Natural killer cell (primary cell): Measurements from ENCODE around the gene NHSL2. TPM values are rescaled to one million over a fixed set of nuclear protein-coding genes. Genes with fewer than 3 reads are reported as not detected.

Experiments used
- ATAC-seq, 3 donors: fragments of 150-1000 bp in 2 of 3; fragments of 200-7000 bp in 1 of 3; cut with Tn5 transposase; 1 replicate in 1 of 3; 2 replicates in 2 of 3; pipeline ENCODE4 v1.10.0; 2021; ENCODE audit warnings: mild to moderate bottlenecking in 2 of 3, moderate library complexity in 2 of 3
- DNase-seq, 2 donors: peaks; one replicate each; pipeline versions ENCODE4 v3.0.0 to v3.0.0-alpha.2; 2013 to 2021; ENCODE audit warnings: mixed read lengths in 1 of 2
- H3K27ac ChIP-seq: one replicate; pipeline ENCODE4 v1.5.1; 2013; ENCODE audit warnings: mild to moderate bottlenecking, low read length
- H3K27me3 ChIP-seq: one replicate; pipeline ENCODE4 v1.6.1; 2013; ENCODE audit warnings: low read length; ENCODE audit not compliant: control insufficient read depth, insufficient read depth
- H3K36me3 ChIP-seq: one replicate; pipeline ENCODE4 v1.6.1; 2013; ENCODE audit warnings: low read length; ENCODE audit not compliant: control insufficient read depth, insufficient read depth
- H3K4me1 ChIP-seq: one replicate; pipeline ENCODE4 v1.6.1; 2013; ENCODE audit warnings: low read length; ENCODE audit not compliant: control insufficient read depth, insufficient read depth
- H3K4me3 ChIP-seq: one replicate; pipeline ENCODE4 v1.5.1; 2013; ENCODE audit warnings: low read length
- H3K9me3 ChIP-seq: one replicate; pipeline ENCODE4 v1.6.1; 2013; ENCODE audit warnings: low read length; ENCODE audit not compliant: control insufficient read depth, insufficient read depth
- H3K27ac Mint-ChIP-seq, 2 donors: one replicate each; pipeline ENCODE4 v1.8.0; 2022; ENCODE audit warnings: mild to moderate bottlenecking in 2 of 2, mixed read lengths in 2 of 2, moderate library complexity in 1 of 2
- H3K27me3 Mint-ChIP-seq, 2 donors: one replicate each; pipeline ENCODE4 v1.8.0; 2022; ENCODE audit warnings: low read depth in 2 of 2, mixed read lengths in 2 of 2
- H3K36me3 Mint-ChIP-seq: one replicate; pipeline ENCODE4 v1.8.0; 2022; ENCODE audit warnings: mixed read lengths
- H3K4me1 Mint-ChIP-seq, 2 donors: one replicate each; pipeline ENCODE4 v1.8.0; 2022; ENCODE audit warnings: mixed read lengths in 2 of 2
- H3K4me3 Mint-ChIP-seq: one replicate; pipeline ENCODE4 v1.8.0; 2022; ENCODE audit warnings: mild to moderate bottlenecking, moderate library complexity, mixed read lengths
- H3K9me3 Mint-ChIP-seq, 2 donors: one replicate each; pipeline ENCODE4 v1.8.0; 2022; ENCODE audit warnings: mixed read lengths in 2 of 2
- WGBS: methylation state at CpG from one replicate; pipeline ENCODE4 v1.1.7; 2013; ENCODE audit warnings: missing lambda C conversion rate; ENCODE audit not compliant: insufficient coverage; 5-methylcytosine and 5-hydroxymethylcytosine counted together
- intact Hi-C: fragments of 100-400 bp; cut with micrococcal nuclease; formaldehyde crosslinking; loops from one replicate; pipeline ENCODE4 v1.14.2; 2022
- total RNA-seq, 4 donors: library from RNA; stranded (reverse); fragments of 120-200 nt in 1 of 4; gene quantifications; one replicate each; pipeline versions ENCODE4 v1.2.3 to v1.2.4, GENCODE V29; 2013 to 2022
- TF ChIP-seq, protein P1 (sequence below): fragments of 200-600 bp; IDR thresholded peaks from one replicate; pipeline ENCODE4 v1.8.0; 2022; ENCODE audit warnings: antibody characterized with exemption

The NHSL2 gene
- total RNA-seq, 3 donors from 2014 or later (not counting 1 experiment from before 2014, with no cell fraction given) = 15.0 to 32.5 (median 30.8) TPM

DNA sequence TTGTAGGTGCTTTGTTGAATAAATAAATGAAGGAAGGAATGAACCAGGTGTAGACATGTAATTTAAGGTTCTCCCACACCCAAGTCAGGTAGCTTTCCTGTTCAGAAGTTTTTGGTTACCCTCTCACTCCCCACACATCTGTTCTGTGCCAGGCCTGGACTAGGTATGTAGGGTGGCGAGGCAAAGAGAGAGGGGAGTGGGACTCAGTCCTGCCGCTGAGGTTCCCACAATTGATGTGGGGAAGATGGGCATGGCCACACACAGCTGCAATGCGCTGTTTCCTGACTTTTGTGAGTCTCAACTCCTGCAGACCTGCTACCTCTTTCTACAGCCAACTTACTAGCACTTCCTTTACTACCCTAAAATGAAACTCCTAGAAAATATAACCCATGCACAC, 132.2 kb downstream of the NHSL2 start:
- intact Hi-C loops = no loop called here
- peaks cover 3 to 39% of the 10 kb centered on the region in 2 donors for H3K27me3 Mint-ChIP-seq
- no peaks in the 10 kb centered on the region for H3K9me3 Mint-ChIP-seq
- no peak overlapping the region for H3K4me3 Mint-ChIP-seq
- 11% methylated on average over 1 of the region's 3 CpGs for WGBS
- Histone ChIP-seq H3K4me3 (no peak overlapping the region), H3K4me1 (peaks cover 19% of the 10 kb centered on the region), H3K27ac (no peak overlapping the region), H3K27me3 (no peaks in the 10 kb centered on the region), H3K36me3 (no peaks in the 10 kb centered on the region), H3K9me3 (no peaks in the 10 kb centered on the region)
- DNase-seq = peak in 1 of 2 donors; percentile 2
- peaks cover 10 to 17% of the 10 kb centered on the region in 2 donors for H3K4me1 Mint-ChIP-seq
- no peak for ATAC-seq
- TF ChIP-seq, protein P1, sequence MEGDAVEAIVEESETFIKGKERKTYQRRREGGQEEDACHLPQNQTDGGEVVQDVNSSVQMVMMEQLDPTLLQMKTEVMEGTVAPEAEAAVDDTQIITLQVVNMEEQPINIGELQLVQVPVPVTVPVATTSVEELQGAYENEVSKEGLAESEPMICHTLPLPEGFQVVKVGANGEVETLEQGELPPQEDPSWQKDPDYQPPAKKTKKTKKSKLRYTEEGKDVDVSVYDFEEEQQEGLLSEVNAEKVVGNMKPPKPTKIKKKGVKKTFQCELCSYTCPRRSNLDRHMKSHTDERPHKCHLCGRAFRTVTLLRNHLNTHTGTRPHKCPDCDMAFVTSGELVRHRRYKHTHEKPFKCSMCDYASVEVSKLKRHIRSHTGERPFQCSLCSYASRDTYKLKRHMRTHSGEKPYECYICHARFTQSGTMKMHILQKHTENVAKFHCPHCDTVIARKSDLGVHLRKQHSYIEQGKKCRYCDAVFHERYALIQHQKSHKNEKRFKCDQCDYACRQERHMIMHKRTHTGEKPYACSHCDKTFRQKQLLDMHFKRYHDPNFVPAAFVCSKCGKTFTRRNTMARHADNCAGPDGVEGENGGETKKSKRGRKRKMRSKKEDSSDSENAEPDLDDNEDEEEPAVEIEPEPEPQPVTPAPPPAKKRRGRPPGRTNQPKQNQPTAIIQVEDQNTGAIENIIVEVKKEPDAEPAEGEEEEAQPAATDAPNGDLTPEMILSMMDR = no peak
- no peaks in the 10 kb centered on the region for H3K36me3 Mint-ChIP-seq
- no peak overlapping the region for H3K27ac Mint-ChIP-seq

DNA sequence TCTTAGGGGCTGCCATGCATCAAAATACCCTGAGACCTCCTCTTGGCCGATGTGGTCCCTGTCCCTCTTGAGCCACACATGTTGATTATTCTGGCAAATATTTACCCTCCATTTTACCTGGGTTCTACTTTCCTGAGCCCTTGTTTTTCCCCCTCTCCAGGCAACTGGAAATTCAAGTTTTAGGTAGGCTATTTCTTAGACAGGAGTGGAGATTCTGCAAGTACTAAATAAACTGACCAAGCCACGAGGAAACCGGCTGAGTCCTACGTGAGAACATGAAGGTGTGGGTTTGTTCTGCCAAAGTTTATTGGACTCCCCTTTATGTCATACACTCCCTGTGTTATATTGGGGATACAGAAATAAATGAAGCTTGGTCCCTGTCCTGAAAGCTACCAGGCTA, 133.0 kb downstream of the NHSL2 start:
- Mint-ChIP-seq H3K27ac (no peak overlapping the region), H3K36me3 (no peaks in the 10 kb centered on the region), H3K27me3 (peaks cover 3 to 39% of the 10 kb centered on the region in 2 donors), H3K9me3 (no peaks in the 10 kb centered on the region), H3K4me1 (peaks cover 12 to 19% of the 10 kb centered on the region in 2 donors), H3K4me3 (no peak overlapping the region)
- H3K36me3 ChIP-seq = no peaks in the 10 kb centered on the region
- TF ChIP-seq, protein P1 = no peak
- DNase-seq (no peak), ATAC-seq (no peak)
- intact Hi-C loops = no loop called here
- WGBS = 100% methylated on average over 3 of the region's 4 CpGs
- H3K27ac ChIP-seq = no peak overlapping the region
- H3K4me1 ChIP-seq = peaks cover 19% of the 10 kb centered on the region
- no peaks in the 10 kb centered on the region for H3K9me3 ChIP-seq
- H3K27me3 ChIP-seq = no peaks in the 10 kb centered on the region
- no peak overlapping the region for H3K4me3 ChIP-seq

DNA sequence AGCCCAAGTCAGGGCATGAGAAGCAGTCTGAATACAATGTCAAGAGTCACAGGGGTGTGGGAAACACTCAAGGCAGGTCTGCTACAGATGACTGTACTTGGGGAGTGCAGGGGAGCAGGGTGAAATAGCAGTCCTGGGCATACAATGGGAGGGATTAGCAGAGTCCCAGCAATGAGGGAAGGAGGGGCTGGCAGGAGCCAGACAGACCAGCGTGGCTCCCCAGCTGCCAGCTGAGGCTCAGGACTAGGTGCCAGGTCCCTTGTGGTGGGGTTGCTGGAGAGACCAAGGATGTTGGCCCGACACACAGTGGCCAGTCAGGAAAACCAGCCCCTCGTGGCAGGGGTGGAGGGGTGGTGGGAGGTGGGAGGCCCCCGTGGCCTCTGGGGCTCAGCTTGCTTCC, 134.5 kb downstream of the NHSL2 start:
- WGBS = 100% methylated on average over 1 of the region's 4 CpGs
- no peaks in the 10 kb centered on the region for H3K36me3 Mint-ChIP-seq
- Histone ChIP-seq H3K36me3 (no peaks in the 10 kb centered on the region), H3K27ac (no peak overlapping the region), H3K9me3 (no peaks in the 10 kb centered on the region), H3K4me1 (peaks cover 19% of the 10 kb centered on the region), H3K27me3 (no peaks in the 10 kb centered on the region), H3K4me3 (no peak overlapping the region)
- intact Hi-C loops = no loop called here
- peaks cover 3 to 36% of the 10 kb centered on the region in 2 donors for H3K27me3 Mint-ChIP-seq
- H3K4me1 Mint-ChIP-seq = peaks cover 15 to 29% of the 10 kb centered on the region in 2 donors
- no peaks in the 10 kb centered on the region for H3K9me3 Mint-ChIP-seq
- TF ChIP-seq, protein P1 = no peak
- no peak overlapping the region for H3K27ac Mint-ChIP-seq
- no peak for DNase-seq
- no peak for ATAC-seq
- H3K4me3 Mint-ChIP-seq = no peak overlapping the region

DNA sequence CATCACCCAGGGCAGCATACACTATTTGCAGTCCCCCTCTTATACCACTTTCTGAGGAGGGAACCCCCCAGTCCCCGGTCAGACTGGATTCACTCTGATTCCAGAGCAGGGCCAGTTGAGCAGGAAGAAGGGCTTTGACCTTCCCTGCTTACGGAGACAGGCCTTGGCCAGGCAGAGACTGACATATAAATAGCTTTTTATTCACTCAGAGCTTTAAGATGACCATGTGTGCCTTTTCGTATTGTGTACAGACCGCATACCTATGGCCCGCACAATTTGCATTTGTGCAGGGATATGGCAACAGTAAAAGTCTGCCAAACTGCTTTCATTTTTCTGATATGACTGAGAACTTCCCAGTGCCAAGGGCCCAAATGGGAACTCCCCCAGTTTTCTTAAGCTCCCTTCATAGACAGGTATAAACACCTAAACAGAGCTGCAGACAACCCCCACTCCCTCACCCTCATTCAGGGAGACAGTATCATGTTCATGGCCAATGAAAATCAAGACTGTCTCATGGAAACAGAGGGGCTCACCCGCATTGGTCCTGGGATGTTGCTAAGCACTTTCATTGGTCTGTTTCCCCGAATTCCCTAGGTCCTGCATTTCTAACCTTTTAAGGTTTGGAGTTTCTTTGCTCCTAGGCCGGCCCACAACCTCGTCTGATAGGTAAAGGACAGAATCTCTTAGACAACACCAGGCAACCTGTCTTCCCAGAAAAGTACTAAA, 135.1 kb downstream of the NHSL2 start:
- Histone ChIP-seq H3K4me1 (peaks cover 19% of the 10 kb centered on the region), H3K27ac (no peak overlapping the region), H3K36me3 (no peaks in the 10 kb centered on the region), H3K9me3 (no peaks in the 10 kb centered on the region), H3K4me3 (no peak overlapping the region), H3K27me3 (no peaks in the 10 kb centered on the region)
- TF ChIP-seq, protein P1 = no peak
- DNase-seq = no peak
- Mint-ChIP-seq H3K27ac (no peak overlapping the region), H3K27me3 (peaks cover 3 to 37% of the 10 kb centered on the region in 2 donors), H3K4me3 (no peak overlapping the region), H3K4me1 (peaks cover 15 to 29% of the 10 kb centered on the region in 2 donors), H3K9me3 (no peaks in the 10 kb centered on the region), H3K36me3 (no peaks in the 10 kb centered on the region)
- 94% methylated on average over 9 of the region's 9 CpGs for WGBS
- no peak for ATAC-seq
- intact Hi-C loops = no loop called here
